SK-N-SH treated with all-trans-retinoic acid at 6 μM for 48 hours (cell line): Measurements from ENCODE around the gene CCL28.

Experiments
- BACH2 ChIP-seq: fragments of 250-450 bp; sonication (Bioruptor Pico); IDR thresholded peaks from 2 replicates; pipeline ENCODE4 v1.9.0; 2021; ENCODE audit warnings: mild to moderate bottlenecking, borderline replicate concordance
- RARB ChIP-seq: fragments of 250-450 bp; sonication (Bioruptor Pico); IDR thresholded peaks from 2 replicates; pipeline ENCODE4 v1.8.0; 2021; ENCODE audit warnings: mild to moderate bottlenecking, moderate library complexity
- ZFP3 ChIP-seq: fragments of 250-450 bp; sonication (Bioruptor Pico); IDR thresholded peaks from 2 replicates; pipeline ENCODE4 v1.5.0; 2020; ENCODE audit warnings: mild to moderate bottlenecking, moderate library complexity
- ZNF70 ChIP-seq: fragments of 450-650 bp; formaldehyde crosslinking; IDR thresholded peaks from 2 replicates; pipeline ENCODE4 v1.5.0; 2020; ENCODE audit warnings: mild to moderate bottlenecking, moderate library complexity
- TF ChIP-seq, protein P1 (sequence below): fragments of 250-450 bp; sonication (Bioruptor Pico); IDR thresholded peaks from 2 replicates; pipeline ENCODE4 v1.5.0; 2020; ENCODE audit warnings: mild to moderate bottlenecking, moderate library complexity
- TF ChIP-seq, protein P2 (sequence below): fragments of 250-450 bp; sonication (Bioruptor Pico); IDR thresholded peaks from 2 replicates; pipeline ENCODE4 v1.8.0; 2021; ENCODE audit warnings: low read depth, mild to moderate bottlenecking, moderate library complexity, borderline replicate concordance
- TF ChIP-seq, protein P3 (sequence below): fragments of 250-450 bp; sonication (Bioruptor Pico); IDR thresholded peaks from 2 replicates; pipeline ENCODE4 v1.5.1; 2020; ENCODE audit warnings: low read depth, mild to moderate bottlenecking, moderate library complexity

DNA sequence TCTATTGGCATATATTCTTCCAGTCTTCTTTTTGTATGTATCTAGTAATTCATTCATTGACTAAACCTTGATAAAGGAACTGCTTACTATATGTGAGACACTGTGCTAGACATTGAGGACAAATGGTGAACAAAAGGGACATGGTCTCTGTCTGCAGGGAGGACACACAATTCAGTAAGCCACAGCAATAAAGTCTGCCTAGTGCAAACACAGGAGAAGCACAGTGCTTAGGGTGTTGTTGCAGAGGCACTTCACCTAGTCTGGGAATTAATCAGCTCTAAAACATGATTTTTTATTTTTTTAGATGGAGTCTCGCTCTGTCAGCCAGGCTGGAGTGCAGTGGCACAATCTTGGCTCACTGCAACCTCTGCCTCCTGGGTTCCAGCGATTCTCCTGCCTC is 6.4 kb upstream of the CCL28 start:
- TF ChIP-seq, protein P1, sequence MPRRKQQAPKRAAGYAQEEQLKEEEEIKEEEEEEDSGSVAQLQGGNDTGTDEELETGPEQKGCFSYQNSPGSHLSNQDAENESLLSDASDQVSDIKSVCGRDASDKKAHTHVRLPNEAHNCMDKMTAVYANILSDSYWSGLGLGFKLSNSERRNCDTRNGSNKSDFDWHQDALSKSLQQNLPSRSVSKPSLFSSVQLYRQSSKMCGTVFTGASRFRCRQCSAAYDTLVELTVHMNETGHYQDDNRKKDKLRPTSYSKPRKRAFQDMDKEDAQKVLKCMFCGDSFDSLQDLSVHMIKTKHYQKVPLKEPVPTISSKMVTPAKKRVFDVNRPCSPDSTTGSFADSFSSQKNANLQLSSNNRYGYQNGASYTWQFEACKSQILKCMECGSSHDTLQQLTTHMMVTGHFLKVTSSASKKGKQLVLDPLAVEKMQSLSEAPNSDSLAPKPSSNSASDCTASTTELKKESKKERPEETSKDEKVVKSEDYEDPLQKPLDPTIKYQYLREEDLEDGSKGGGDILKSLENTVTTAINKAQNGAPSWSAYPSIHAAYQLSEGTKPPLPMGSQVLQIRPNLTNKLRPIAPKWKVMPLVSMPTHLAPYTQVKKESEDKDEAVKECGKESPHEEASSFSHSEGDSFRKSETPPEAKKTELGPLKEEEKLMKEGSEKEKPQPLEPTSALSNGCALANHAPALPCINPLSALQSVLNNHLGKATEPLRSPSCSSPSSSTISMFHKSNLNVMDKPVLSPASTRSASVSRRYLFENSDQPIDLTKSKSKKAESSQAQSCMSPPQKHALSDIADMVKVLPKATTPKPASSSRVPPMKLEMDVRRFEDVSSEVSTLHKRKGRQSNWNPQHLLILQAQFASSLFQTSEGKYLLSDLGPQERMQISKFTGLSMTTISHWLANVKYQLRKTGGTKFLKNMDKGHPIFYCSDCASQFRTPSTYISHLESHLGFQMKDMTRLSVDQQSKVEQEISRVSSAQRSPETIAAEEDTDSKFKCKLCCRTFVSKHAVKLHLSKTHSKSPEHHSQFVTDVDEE (CRISPR knock-in tag), result no peak
- TF ChIP-seq, protein P2, sequence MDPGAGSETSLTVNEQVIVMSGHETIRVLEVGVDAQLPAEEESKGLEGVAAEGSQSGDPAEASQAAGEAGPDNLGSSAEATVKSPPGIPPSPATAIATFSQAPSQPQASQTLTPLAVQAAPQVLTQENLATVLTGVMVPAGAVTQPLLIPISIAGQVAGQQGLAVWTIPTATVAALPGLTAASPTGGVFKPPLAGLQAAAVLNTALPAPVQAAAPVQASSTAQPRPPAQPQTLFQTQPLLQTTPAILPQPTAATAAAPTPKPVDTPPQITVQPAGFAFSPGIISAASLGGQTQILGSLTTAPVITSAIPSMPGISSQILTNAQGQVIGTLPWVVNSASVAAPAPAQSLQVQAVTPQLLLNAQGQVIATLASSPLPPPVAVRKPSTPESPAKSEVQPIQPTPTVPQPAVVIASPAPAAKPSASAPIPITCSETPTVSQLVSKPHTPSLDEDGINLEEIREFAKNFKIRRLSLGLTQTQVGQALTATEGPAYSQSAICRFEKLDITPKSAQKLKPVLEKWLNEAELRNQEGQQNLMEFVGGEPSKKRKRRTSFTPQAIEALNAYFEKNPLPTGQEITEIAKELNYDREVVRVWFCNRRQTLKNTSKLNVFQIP (CRISPR knock-in tag), result no peak
- TF ChIP-seq, protein P3, sequence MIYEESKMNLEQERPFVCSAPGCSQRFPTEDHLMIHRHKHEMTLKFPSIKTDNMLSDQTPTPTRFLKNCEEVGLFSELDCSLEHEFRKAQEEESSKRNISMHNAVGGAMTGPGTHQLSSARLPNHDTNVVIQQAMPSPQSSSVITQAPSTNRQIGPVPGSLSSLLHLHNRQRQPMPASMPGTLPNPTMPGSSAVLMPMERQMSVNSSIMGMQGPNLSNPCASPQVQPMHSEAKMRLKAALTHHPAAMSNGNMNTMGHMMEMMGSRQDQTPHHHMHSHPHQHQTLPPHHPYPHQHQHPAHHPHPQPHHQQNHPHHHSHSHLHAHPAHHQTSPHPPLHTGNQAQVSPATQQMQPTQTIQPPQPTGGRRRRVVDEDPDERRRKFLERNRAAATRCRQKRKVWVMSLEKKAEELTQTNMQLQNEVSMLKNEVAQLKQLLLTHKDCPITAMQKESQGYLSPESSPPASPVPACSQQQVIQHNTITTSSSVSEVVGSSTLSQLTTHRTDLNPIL (CRISPR knock-in tag), result no peak
- no peak for TF ChIP-seq BACH2
- no peak for TF ChIP-seq RARB
- TF ChIP-seq ZNF70 (CRISPR knock-in tag), result no peak
- TF ChIP-seq ZFP3 (CRISPR knock-in tag), result no peak
